Mucosa of descending colon (tissue), 3 donors: ENCODE results near the gene SLC45A1. TPM values are rescaled to one million over a fixed set of nuclear protein-coding genes. Genes with fewer than 3 reads are reported as not detected.

Experiments
- ATAC-seq: fragments of 200-7000 bp; cut with Tn5 transposase; one replicate; pipeline ENCODE4 v1.9.1; 2020; ENCODE audit warnings: mild to moderate bottlenecking, moderate library complexity
- DNase-seq, 3 donors: peaks; one replicate each; pipeline ENCODE4 v3.0.0-alpha.2; 2020
- H3K36me3 ChIP-seq: fragments of 200-600 bp; one replicate; pipeline ENCODE4 v1.8.0; 2021; ENCODE audit warnings: low read depth, mild to moderate bottlenecking
- H3K4me1 ChIP-seq: fragments of 200-600 bp; one replicate; pipeline ENCODE4 v1.8.0; 2021; ENCODE audit warnings: low read depth, mild to moderate bottlenecking
- H3K4me3 ChIP-seq: fragments of 200-600 bp; one replicate; pipeline ENCODE4 v1.8.0; 2021; ENCODE audit warnings: mild to moderate bottlenecking
- H3K9me3 ChIP-seq: fragments of 200-600 bp; one replicate; pipeline ENCODE4 v1.8.0; 2021; ENCODE audit warnings: mild to moderate bottlenecking
- intact Hi-C, 2 donors: fragments of 100-400 bp; cut with DNase I in 1 of 2; cut with micrococcal nuclease in 1 of 2; formaldehyde crosslinking; loops; one replicate each; pipeline versions ENCODE4 v1.11.0 to v1.11.1; 2022; cut with DNase I, micrococcal nuclease
- total RNA-seq, 3 donors: library from RNA; stranded (reverse); fragmentation: NEBNext Ultra II Directional in 2 of 3; extraction: Animal tissue kit (Norgen Biotek cat#: 25700) in 2 of 3; gene quantifications; one replicate each; pipeline versions ENCODE4 v1.2.1 to v1.2.4, GENCODE V29; 2021 to 2023
- TF ChIP-seq, protein P1 (sequence below): fragments of 200-600 bp; IDR thresholded peaks from one replicate; pipeline ENCODE4 v1.8.0; 2022; ENCODE audit warnings: antibody characterized with exemption, mild to moderate bottlenecking
- donor health status: DM: no; HTN: no; CAD: no; lungs with moderate emphysema.
- donor health status: DM: no; HTN: no; CAD: no.
- donor health status: DM: no; HTN: yes; CAD: no.

The SLC45A1 gene
- total RNA-seq, 3 donors from 2014 or later, result 0.55 to 3.9 TPM; not detected in 1

- TF ChIP-seq, protein P1, sequence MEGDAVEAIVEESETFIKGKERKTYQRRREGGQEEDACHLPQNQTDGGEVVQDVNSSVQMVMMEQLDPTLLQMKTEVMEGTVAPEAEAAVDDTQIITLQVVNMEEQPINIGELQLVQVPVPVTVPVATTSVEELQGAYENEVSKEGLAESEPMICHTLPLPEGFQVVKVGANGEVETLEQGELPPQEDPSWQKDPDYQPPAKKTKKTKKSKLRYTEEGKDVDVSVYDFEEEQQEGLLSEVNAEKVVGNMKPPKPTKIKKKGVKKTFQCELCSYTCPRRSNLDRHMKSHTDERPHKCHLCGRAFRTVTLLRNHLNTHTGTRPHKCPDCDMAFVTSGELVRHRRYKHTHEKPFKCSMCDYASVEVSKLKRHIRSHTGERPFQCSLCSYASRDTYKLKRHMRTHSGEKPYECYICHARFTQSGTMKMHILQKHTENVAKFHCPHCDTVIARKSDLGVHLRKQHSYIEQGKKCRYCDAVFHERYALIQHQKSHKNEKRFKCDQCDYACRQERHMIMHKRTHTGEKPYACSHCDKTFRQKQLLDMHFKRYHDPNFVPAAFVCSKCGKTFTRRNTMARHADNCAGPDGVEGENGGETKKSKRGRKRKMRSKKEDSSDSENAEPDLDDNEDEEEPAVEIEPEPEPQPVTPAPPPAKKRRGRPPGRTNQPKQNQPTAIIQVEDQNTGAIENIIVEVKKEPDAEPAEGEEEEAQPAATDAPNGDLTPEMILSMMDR, result no peak
Observed at GRCh38 chr1:8281843-8282509, 35.9 kb upstream of the SLC45A1 start.

DNA sequence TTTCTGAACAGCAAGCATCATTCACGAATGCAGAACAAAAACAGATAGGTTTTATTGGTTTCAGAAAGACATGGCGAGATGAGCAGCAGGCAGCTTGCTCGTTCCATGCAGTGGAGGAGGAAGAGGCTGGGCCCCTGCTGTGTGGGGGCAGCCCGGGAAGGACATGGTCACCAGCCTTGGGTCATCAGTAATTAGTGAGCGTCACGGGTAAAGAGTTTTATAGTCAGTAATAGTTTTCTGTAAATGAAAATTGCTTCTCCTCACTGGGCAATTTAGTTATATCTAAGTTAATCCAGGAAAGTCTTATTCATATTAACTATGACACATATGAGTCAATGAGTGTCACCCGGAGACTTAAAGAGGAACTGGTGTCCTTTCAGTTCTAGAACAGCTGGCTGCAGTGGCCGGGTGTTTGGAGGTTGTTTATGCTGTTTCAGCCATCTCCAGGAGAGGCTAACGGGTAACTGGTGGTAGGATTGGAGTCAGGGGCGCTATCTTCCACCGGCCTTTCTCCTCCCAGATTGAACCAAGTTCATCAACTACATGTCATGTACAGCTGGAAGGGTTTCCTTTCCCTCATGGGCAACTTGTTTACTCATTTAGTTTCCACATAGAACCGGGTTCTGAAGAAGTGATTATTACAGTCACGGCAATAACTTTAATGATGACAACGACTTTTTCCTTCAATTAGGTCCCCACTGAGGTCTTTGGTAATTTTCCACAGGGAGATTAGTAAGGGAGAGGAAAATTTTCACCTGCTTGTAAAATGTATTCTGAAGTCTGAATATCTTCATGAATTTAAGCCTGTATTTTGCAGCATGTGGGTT is 34.6 kb upstream of the SLC45A1 start:
- no peak overlapping the region for H3K4me3 ChIP-seq
- no peaks in the 10 kb centered on the region for H3K36me3 ChIP-seq
- H3K4me1 ChIP-seq, result peaks cover 3% of the 10 kb centered on the region
- peak; percentile 72 for ATAC-seq
- TF ChIP-seq, protein P1, result no peak
- no peak for DNase-seq
- intact Hi-C loops, result no loop called here
- H3K9me3 ChIP-seq, result no peaks in the 10 kb centered on the region

More at GRCh38 chr1:8281843-8282509, 35.9 kb upstream of the SLC45A1 start:
- no peak for ATAC-seq
- intact Hi-C loops, result no loop called here
- DNase-seq, result no peak
- Histone ChIP-seq H3K9me3 (no peaks in the 10 kb centered on the region), H3K4me1 (peaks cover 3% of the 10 kb centered on the region), H3K4me3 (no peak overlapping the region), H3K36me3 (no peaks in the 10 kb centered on the region)

DNA sequence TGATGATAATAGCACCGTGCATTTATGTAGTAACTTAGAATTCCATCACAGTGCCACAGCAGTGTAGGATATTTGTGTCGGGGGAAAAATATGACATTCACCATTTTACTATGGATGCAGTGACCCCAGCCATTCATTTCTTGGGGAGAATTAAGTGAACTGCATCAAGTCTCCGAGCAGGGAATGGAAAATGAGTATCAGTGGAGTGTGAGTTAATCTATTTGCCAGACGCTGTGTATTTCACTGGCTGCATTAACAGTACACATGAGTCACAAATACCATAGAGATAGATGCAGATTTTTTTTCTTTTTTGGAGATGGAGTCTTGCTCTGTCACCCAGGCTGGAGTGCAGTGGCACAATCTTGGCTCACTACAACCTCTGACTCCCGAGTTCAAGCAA is 33.8 kb upstream of the SLC45A1 start:
- no peak for DNase-seq
- intact Hi-C loops, result no loop called here
- ATAC-seq, result no peak

GRCh38 chr1:8285103-8285502 is 32.8 kb upstream of the SLC45A1 start:
- H3K36me3 ChIP-seq, result no peaks in the 10 kb centered on the region
- peaks cover 3% of the 10 kb centered on the region for H3K4me1 ChIP-seq
- no peaks in the 10 kb centered on the region for H3K9me3 ChIP-seq
- H3K4me3 ChIP-seq, result no peak overlapping the region
- intact Hi-C loops, result no loop called here
- DNase-seq (peak in 2 of 3 donors; percentile 54 to 88), ATAC-seq (peak; percentile 95)
- TF ChIP-seq, protein P1, result no peak

More for the DNA sequence above, 33.8 kb upstream of the SLC45A1 start:
- Histone ChIP-seq H3K4me3 (no peak overlapping the region), H3K36me3 (no peaks in the 10 kb centered on the region), H3K4me1 (peaks cover 3% of the 10 kb centered on the region), H3K9me3 (no peaks in the 10 kb centered on the region)
- TF ChIP-seq, protein P1, result no peak

GRCh38 chr1:8285965-8286364 is 31.9 kb upstream of the SLC45A1 start:
- peaks cover 3% of the 10 kb centered on the region for H3K4me1 ChIP-seq
- DNase-seq (no peak), ATAC-seq (no peak)
- H3K36me3 ChIP-seq, result no peaks in the 10 kb centered on the region
- TF ChIP-seq, protein P1, result no peak
- H3K9me3 ChIP-seq, result no peaks in the 10 kb centered on the region
- intact Hi-C loops, result no loop called here
- no peak overlapping the region for H3K4me3 ChIP-seq
